Activated B cell treated with CpG ODN at 0.5 μM for 24 hours (primary cell): ENCODE data around the gene METTL23. TPM values are rescaled to one million over a fixed set of nuclear protein-coding genes. Genes with fewer than 3 reads are reported as not detected.

Source experiments
- ATAC-seq: fragments of 200-7000 bp; cut with Tn5 transposase; one replicate; pipeline ENCODE4 v1.10.0; 2021; ENCODE audit warnings: low read depth, mild to moderate bottlenecking, moderate library complexity
- CTCF ChIA-PET: fragments of 350-600 bp; sonication (Branson Sonifier 250); formaldehyde crosslinking; loops from one replicate; lab custom pipeline; 2021; ENCODE audit warnings: antibody characterized with exemption; lab: Charles Lee
- POLR2A ChIA-PET: fragments of 350-600 bp; sonication (Branson Sonifier 250); formaldehyde crosslinking; loops from one replicate; lab custom pipeline; 2021; ENCODE audit warnings: antibody characterized with exemption; lab: Charles Lee
- DNase-seq: peaks from one replicate; pipeline ENCODE4 v3.0.0; 2022
- H3K27ac Mint-ChIP-seq: one replicate; pipeline ENCODE4 v1.8.0; 2020; ENCODE audit warnings: mixed read lengths
- H3K27me3 Mint-ChIP-seq: one replicate; pipeline ENCODE4 v1.8.0; 2021; ENCODE audit warnings: mixed read lengths
- H3K36me3 Mint-ChIP-seq: one replicate; pipeline ENCODE4 v1.8.0; 2021; ENCODE audit warnings: low read depth, mixed read lengths
- H3K4me1 Mint-ChIP-seq: one replicate; pipeline ENCODE4 v1.8.0; 2021; ENCODE audit warnings: mixed read lengths
- H3K4me3 Mint-ChIP-seq: one replicate; pipeline ENCODE4 v1.8.0; 2020; ENCODE audit warnings: mild to moderate bottlenecking, mixed read lengths
- H3K9me3 Mint-ChIP-seq: one replicate; pipeline ENCODE4 v1.8.0; 2020; ENCODE audit warnings: mixed read lengths
- CTCF ChIP-seq: fragments of 200-600 bp; IDR thresholded peaks from one replicate; pipeline ENCODE4 v1.8.0; 2022; ENCODE audit warnings: antibody characterized with exemption, mild to moderate bottlenecking
- intact Hi-C: fragments of 100-400 bp; cut with micrococcal nuclease; formaldehyde crosslinking; loops from one replicate; pipeline ENCODE4 v1.15.1; 2024
- total RNA-seq: library from RNA; stranded (reverse); gene quantifications from 2 replicates; pipeline ENCODE4 v1.2.3, GENCODE V29; 2022

The METTL23 gene
- total RNA-seq, 1 donor from 2014 or later, result 56.0 TPM

DNA sequence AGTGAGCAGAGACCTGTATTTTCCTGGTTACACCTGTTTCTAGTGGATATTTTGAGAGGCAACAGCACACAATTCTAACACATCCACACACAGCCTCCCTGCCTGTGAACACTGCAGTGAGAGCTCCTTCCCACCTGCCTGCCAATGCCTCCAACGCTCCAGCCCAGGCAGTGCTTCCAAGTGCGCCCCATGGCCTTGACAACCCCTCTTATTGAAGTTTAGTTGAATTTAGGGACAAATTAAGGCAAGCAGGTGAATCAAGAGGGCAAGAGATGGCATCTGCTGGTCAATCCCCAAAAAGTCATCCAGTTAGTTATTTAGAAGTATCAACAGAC, 11.2 kb upstream of the METTL23 start:
- POLR2A ChIA-PET, result interaction anchor here (6.8 kb wide), 1 partner anchor 12 kb away, joined by 33 read pairs; the partner anchor contains the start of genes JMJD6 and METTL23
- H3K36me3 Mint-ChIP-seq, result peaks cover 68% of the 10 kb centered on the region
- DNase-seq (no peak), ATAC-seq (no peak)
- H3K4me1 Mint-ChIP-seq, result peaks cover 27% of the 10 kb centered on the region
- no peaks in the 10 kb centered on the region for H3K27me3 Mint-ChIP-seq
- intact Hi-C loops, result loop anchor here (1.0 to 2.0 kb wide), 3 partner anchors 45 to 192 kb away; no protein-coding TSS in a partner anchor
- H3K4me3 Mint-ChIP-seq, result peak overlapping the region; percentile 39
- H3K27ac Mint-ChIP-seq, result peak overlapping the region; percentile 78
- no peak for TF ChIP-seq CTCF
- H3K9me3 Mint-ChIP-seq, result no peaks in the 10 kb centered on the region
- CTCF ChIA-PET, result interaction anchor here (1.0 to 1.4 kb wide), 3 partner anchors 10 to 158 kb away, joined by 3 to 4 read pairs (median 3); no protein-coding TSS in a partner anchor

DNA sequence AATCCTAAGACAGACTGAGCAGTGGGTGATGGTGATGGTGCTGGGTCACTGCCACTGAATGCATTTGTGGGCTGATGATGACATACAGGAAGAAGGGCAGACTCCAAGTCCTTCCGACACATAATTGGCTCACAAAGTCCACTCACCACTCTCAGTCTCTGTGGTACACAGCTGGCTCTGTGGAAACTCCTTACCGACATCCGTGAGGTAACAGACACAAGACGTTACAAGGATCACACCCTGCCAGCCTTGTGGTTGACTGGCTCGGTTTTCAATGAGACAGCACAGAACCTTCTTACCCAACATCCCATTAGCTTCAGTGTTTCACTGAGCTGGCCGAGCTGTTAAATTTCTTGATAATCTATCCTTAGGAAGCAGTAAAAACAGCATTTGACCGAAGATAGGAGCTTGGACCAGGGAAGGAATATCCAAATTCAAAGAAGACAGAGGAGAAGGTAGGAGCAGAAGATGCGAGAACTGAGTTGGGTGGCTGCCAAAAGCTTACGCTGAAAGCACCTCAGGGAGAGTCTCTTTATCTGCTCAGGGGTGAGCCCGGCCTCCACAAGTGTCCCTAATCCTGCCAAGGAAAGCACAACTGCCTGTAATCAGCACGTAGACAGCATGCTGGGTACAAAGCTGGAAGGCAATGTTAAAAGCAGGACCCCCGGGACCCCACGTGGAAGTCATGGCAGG, 10.3 kb upstream of the METTL23 start:
- intact Hi-C loops, result no loop called here
- POLR2A ChIA-PET, result interaction anchor here (6.8 kb wide), 1 partner anchor 11 kb away, joined by 33 read pairs; the partner anchor contains the start of genes JMJD6 and METTL23
- DNase-seq (no peak), ATAC-seq (peak; percentile 43)
- Mint-ChIP-seq H3K27me3 (no peaks in the 10 kb centered on the region), H3K4me1 (peaks cover 25% of the 10 kb centered on the region), H3K4me3 (no peak overlapping the region), H3K36me3 (peaks cover 77% of the 10 kb centered on the region), H3K9me3 (no peaks in the 10 kb centered on the region), H3K27ac (peak overlapping the region; percentile 71)
- no peak for TF ChIP-seq CTCF
- CTCF ChIA-PET, result interaction anchor here (0.9 to 1.3 kb wide), 4 partner anchors 8 to 158 kb away, joined by 3 read pairs; no protein-coding TSS in a partner anchor

GRCh38 chr17:76716839-76717215, 9.8 kb upstream of the METTL23 start:
- H3K4me3 Mint-ChIP-seq, result no peak overlapping the region
- no peak for TF ChIP-seq CTCF
- H3K27me3 Mint-ChIP-seq, result no peaks in the 10 kb centered on the region
- no peak for DNase-seq
- ATAC-seq, result no peak
- H3K9me3 Mint-ChIP-seq, result no peaks in the 10 kb centered on the region
- H3K27ac Mint-ChIP-seq, result no peak overlapping the region
- H3K36me3 Mint-ChIP-seq, result peaks cover 82% of the 10 kb centered on the region
- POLR2A ChIA-PET, result interaction anchor here (6.8 kb wide), 1 partner anchor 10 kb away, joined by 33 read pairs; the partner anchor contains the start of genes JMJD6 and METTL23
- CTCF ChIA-PET, result interaction anchor here (0.9 to 1.3 kb wide), 4 partner anchors 9 to 159 kb away, joined by 3 read pairs; no protein-coding TSS in a partner anchor
- intact Hi-C loops, result no loop called here
- peaks cover 22% of the 10 kb centered on the region for H3K4me1 Mint-ChIP-seq

- Mint-ChIP-seq H3K36me3 (peaks cover 94% of the 10 kb centered on the region), H3K27me3 (no peaks in the 10 kb centered on the region), H3K4me1 (peaks cover 22% of the 10 kb centered on the region), H3K4me3 (no peak overlapping the region), H3K9me3 (no peaks in the 10 kb centered on the region), H3K27ac (no peak overlapping the region)
- no peak for DNase-seq
- intact Hi-C loops, result no loop called here
- no peak for ATAC-seq
- POLR2A ChIA-PET, result interaction anchor here (6.8 kb wide), 1 partner anchor 9 kb away, joined by 33 read pairs; the partner anchor contains the start of genes JMJD6 and METTL23
- TF ChIP-seq CTCF, result no peak
- CTCF ChIA-PET, result no interaction called here
Observed at GRCh38 chr17:76718516-76718915, 8.1 kb upstream of the METTL23 start.

DNA sequence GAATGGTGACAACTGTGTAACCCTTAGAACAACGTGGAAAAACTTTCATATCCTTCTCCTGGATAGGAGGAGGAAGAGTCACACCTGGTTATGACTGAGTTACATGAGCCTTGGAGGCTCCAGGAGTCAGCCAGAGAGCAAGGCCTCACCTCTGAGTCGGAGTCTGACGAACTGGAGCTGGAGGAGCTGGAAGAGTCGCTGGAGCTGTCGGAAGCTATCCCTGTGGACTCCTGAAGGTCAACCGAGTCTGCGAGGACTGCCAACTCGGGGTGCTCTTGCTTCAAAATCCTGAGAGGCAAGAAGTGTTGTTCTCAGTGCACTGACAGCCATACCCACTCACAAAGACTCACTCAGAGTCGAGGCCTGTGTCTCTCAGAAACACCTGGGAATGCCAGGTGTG, 6.4 kb upstream of the METTL23 start:
- H3K27ac Mint-ChIP-seq, result no peak overlapping the region

More for the DNA sequence above, 6.4 kb upstream of the METTL23 start:
- Mint-ChIP-seq H3K9me3 (no peaks in the 10 kb centered on the region), H3K36me3 (peaks cover 94% of the 10 kb centered on the region), H3K4me3 (no peak overlapping the region), H3K27me3 (no peaks in the 10 kb centered on the region), H3K4me1 (peaks cover 27% of the 10 kb centered on the region)
- no peak for DNase-seq
- POLR2A ChIA-PET, result interaction anchor here (1.2 kb wide), 1 partner anchor 15 kb away, joined by 3 read pairs; no protein-coding TSS in a partner anchor
- no peak for TF ChIP-seq CTCF
- no peak for ATAC-seq
- CTCF ChIA-PET, result no interaction called here
- intact Hi-C loops, result loop anchor here (10.0 kb wide), 1 partner anchor 745 kb away; no protein-coding TSS in a partner anchor
